Left forelimb (tissue), 1 donor: ENCODE data around the gene PALM.
"Not testable (repeated sequence)": the region's sequence is repeated elsewhere in the genome, so short reads cannot be mapped to it uniquely, and the experiment has no call there.

Experiments
- DNase-seq: peaks from one replicate; pipeline ENCODE4 v3.0.0-alpha.2; 2018; ENCODE audit warnings: low spot score

Gene PALM

GRCh38 chr19:704447-704741 is 4.3 kb upstream of the PALM start:
- DNase-seq, result no peak

GRCh38 chr19:709196-709964 is 645 bp downstream of the PALM start:
- DNase-seq, result no peak

DNA sequence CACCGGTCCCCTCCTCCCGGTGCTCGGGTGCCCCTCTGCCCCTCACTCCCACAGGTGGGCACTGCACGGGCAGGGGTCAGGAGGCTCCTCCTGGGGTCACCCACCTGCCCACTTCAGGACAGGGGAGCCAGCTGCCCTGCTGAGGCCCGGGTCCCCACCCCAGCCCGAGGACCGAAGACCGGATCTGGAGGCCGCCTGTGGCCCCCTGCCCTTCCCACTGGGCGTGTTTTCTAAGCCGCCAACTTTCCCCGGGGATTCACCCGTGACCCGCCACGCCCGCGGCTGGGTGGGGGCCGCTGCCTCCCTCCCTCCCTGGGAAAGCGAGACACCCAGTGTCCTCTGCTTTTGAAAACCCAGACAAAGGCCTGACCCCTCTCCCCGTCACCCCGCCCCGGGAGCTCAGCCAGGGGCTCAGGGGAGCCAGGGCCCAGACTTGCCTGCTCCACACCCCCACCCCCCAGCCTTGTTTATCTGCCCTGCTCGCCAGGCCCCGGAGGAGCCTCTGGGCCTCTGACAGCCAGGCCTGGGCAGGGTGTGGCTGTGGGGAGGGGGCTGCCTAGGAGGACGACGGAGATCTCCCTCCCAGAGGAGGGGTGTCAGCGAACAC is 1.3 kb downstream of the PALM start:
- no peak for DNase-seq

DNA sequence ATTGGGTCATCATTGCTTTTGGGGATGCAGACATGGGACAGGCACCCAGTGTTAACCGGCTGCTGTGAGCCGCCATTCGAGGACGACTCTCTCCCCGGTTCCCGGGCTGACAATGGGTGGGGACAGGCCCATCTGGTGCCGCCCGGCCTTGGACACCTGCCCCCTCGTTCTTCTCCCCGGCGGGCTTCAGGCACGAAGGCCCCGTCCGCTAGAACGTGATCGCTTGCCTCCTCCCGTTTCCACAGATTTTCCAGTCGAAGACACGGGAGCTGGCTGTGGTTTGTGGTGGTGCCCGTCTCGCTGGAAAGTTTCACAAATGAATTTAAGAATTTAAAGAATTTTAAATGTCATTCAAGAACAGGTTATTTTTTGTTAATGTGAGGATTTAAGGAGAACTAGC is 2.0 kb downstream of the PALM start:
- no peak for DNase-seq

GRCh38 chr19:711254-711653 is 2.5 kb downstream of the PALM start:
- no peak for DNase-seq

DNA sequence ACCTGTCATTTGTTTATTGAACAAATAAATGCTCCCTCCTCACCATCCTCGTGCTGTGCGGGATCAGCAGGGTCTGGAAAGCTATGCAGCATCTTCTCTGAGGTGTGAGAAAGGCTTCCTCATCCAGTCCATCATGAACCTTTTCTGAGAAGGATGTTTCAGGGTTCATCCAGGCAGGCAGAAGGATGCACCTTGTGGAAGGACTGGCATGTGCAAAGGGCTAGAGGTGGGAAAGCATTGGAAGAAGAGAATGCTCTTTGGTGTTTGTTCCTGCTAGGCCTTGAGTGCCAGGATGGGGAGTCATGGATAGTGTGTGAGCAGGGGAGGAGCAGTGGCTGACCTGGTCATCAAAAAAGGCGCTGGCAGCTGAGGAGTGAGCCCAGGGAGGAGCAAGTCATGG is 6.6 kb downstream of the PALM start:
- DNase-seq, result no peak

GRCh38 chr19:718251-718951 is 9.7 kb downstream of the PALM start:
- DNase-seq, result no peak

GRCh38 chr19:718991-719512 is 10.3 kb downstream of the PALM start:
- DNase-seq, result peak; percentile 80

DNA sequence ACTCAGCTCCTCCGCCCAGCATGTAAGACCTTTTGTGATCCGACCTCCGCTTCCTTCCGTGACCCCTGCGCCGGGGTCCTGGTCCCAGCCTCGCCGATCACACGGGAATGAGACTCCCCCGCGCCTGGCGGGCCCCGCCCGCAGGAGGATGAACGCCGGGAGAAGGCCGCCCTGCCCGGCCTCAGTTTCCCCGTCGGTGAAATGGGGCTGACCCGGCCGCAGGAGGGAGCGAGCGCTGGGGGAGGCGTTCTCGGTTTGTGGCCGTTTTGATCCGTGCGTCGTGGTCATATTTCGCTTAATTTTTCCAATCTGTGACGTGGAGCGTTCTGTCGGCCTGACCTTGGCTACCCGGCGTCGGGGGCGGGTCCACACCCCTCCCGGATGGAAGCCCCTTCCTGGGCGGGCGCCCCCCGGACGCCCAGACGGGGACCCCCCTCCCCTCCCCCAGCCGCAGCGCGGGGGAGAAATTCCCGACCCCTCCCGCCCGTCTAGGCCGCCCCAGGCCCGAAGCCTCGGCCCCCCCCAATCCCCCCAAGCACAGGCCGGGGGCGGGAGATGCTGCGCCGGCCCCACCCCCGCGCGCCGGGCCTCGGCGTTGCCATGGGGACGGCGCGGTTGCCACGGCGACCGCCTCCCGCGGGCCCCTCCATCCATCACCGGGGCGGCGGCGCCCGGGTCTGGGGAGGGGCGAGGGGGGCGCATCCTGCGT is 11.1 kb downstream of the PALM start:
- DNase-seq, result peak; percentile 77

GRCh38 chr19:720345-721160 is 11.8 kb downstream of the PALM start:
- no peak for DNase-seq

DNA sequence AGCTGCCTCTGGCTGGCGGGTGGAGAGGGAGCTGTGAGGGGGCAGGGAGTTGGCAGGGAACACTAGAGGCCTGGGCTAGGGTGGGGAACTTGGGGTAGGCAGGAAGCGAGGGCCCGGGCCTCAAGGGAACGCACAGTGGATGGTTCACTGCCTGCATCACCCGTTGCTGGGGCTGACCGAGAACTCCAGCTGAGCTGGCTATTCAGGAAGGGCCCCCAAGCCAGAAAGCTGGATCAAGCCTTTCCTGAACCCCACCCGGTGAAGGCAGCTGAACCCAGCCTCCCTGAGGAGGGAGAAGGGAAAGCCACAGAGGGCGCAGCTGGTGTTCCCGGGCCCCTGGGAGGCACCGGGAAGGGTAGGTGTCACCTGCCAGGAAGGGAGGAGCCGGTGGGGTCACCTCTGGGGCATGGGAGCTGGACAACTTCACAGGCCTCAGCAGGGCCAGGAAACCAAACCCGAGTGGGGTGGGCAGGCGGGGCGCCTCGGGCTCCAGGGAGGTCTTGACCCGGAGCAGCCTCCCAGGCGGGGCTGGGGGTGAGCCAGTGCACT is 13.9 kb downstream of the PALM start:
- DNase-seq, result no peak

DNA sequence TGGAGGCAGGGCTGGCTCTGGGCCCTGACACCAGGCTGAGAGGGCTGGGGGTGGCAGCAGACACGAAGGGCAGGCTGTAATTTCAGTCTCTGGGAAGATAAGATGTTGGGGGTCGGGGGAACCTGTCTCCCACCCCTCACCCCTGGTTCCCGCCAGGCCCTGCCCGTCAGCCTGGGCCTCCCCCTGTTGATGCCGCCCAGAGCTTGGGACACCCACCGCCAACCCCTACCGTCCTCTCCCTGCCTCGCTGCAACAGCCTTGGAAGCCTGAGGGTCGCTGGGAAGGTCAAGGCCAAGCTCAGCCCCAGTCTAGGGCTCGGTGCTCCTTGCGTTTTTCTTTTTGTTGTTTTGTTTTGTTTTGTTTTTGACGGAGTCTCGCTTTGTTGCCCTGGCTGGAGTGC is 14.5 kb downstream of the PALM start:
- no peak for DNase-seq

DNA sequence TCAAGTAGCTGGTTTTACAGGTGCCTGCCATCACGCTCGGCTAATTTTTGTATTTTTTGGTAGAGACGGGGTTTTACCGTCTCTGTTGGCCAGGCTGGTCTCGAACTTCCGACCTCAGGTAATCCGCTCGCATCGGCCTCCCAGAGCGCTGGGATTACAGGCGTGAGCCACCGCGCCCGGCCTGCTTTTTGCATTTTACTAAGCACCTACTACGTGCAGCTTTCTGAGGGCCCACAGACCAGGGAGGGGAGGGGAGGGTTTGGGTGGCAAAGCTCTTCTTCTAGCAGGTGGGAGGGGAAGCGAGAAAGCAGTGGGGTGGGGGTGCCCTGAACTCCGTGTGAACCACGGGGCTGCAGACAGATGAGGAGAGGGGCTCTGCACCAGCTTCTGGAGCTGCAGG is 15.0 kb downstream of the PALM start:
- DNase-seq, result no peak

- DNase-seq, result no peak
Measured at GRCh38 chr19:725461-726089, 16.8 kb downstream of the PALM start.

- no peak for DNase-seq
Measured at GRCh38 chr19:726993-727956, 18.5 kb downstream of the PALM start.

- DNase-seq, result no peak
Measured at GRCh38 chr19:728011-728410, 19.3 kb downstream of the PALM start.

DNA sequence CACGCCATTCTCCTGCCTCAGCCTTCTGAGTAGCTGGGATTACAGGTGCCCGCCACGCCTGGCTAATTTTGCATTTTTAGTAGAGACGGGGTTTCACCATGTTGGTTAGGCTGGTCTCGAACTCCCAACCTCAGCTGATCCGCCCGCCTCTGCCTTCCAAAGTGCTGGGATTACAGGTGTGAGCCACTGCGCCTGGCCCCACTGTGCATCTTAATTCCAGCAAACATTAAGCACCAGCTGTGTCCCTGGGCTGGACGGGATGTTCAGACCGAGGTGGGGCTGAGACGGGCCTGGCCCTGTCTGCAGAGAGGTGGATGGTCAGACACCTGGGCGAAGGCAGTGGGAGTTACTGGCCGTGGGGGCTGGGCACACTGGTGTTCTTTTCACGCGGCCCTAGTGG is 20.8 kb downstream of the PALM start:
- not testable (repeated sequence) for DNase-seq

DNA sequence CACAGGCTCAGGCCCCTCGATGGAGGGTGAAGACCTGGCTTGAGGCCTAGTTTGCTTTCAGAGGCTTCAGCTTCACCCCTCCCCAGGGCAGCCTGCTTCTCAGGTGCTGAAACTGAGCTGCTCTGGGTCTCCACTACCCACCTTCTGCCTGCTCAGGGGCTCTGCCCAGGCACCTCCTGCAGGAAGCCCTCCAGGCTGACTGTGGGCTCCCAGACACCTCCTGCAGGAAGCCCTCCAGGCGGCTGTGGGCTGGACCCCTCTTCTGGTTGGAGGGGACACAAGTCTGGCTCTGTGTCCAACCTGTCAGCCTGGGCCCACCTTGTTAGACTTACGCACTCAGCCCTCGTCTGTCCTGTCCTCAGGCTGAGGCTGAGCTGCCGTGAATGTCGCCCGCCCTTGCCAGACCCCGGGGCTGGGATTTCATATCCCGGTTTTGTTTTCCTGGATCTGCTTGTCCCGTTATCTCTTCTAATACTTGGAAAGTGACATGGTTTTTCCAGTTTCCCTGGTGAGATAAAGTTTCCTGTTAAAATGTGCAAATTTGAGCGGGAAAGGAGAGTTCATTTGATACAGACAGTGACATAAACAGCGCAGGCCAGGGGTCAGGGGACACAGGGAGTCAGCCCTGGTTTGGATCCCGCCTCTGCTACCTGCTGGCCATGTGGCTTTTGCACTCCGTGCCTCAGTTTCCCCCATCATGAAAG is 21.4 kb downstream of the PALM start:
- no peak for DNase-seq

DNA sequence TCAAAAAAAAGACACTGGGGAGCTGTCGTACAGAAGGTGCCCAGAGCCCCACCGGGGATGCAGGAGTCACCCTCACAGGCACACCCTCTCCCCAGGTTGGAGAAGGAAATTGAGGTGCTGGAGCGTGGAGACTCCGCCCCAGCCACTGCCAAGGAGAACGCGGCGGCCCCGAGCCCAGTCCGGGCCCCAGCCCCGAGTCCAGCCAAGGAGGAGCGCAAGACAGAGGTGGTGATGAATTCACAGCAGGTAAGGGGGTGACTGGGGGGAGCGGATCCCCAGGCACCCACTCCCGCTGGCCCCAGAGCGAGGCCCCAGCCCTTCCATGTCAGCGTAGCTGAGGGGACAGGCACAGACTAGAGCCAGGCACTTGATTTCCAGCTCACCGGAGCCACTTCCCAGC is 22.3 kb downstream of the PALM start:
- DNase-seq, result no peak
